22Rv1 (cell line): ENCODE data around the gene NIT1.

Experiments
- CTCF ChIP-seq: fragments of 450-650 bp; IDR thresholded peaks from 2 replicates; pipeline ENCODE4 v1.5.1; 2017; ENCODE audit warnings: mild to moderate bottlenecking
- ZFX ChIP-seq: fragments of 450-650 bp; IDR thresholded peaks from 2 replicates; pipeline ENCODE4 v1.6.1; 2017; ENCODE audit warnings: antibody characterized with exemption, borderline replicate concordance

GRCh38 chr1:161161652-161162051 lies 43.7 kb downstream of the NIT1 start:
- TF ChIP-seq CTCF (no peak), ZFX (no peak)
